H1 (cell line): ENCODE results near the gene TMEM164.

Experiments
- CTCF ChIP-seq, 3 experiments: IDR thresholded peaks; 1 replicate in 2 of 3; 2 replicates in 1 of 3; pipeline versions ENCODE4 v1.5.1 to v1.6.1; 2011; ENCODE audit warnings: low read length in 3 of 3, mild to moderate bottlenecking in 3 of 3, inconsistent platforms in 2 of 3, low read depth in 1 of 3, moderate library complexity in 1 of 3; ENCODE audit not compliant: insufficient read depth in 1 of 3; ENCODE audit errors: control extremely low read depth in 1 of 3
- POLR2A ChIP-seq, 2 experiments: IDR thresholded peaks; 1 replicate in 1 of 2; 2 replicates in 1 of 2; pipeline ENCODE4 v1.6.1; 2011; ENCODE audit warnings: low read depth in 2 of 2, low read length in 2 of 2, mild to moderate bottlenecking in 2 of 2; ENCODE audit errors: control extremely low read depth in 1 of 2
- ZNF274 ChIP-seq: IDR thresholded peaks from 2 replicates; pipeline ENCODE4 v1.7.0; 2012; ENCODE audit warnings: low read length, borderline replicate concordance; ENCODE audit errors: extremely low read depth

- TF ChIP-seq CTCF (IDR thresholded peaks at IDR 0.05; ENCODE audit: control extremely low read depth in 1 of 3, insufficient read depth in 1 of 3, low read depth in 1 of 3, low read length in 3 of 3): no peak
- no peak for TF ChIP-seq POLR2A (IDR thresholded peaks at IDR 0.05; ENCODE audit: control extremely low read depth in 1 of 2, low read depth in 2 of 2, low read length in 2 of 2)
- TF ChIP-seq ZNF274: no peak
Measured at GRCh38 chrX:110046971-110047370, 44.1 kb downstream of the TMEM164 start.
